Erythroblast (primary cell): ENCODE results near the gene ERO1B.

ENCODE experiments used
- DNase-seq, 2 experiments: peaks; one replicate each; lab custom pipeline; 2025; lab: John Stamatoyannopoulos, UW
- GATA1 ChIP-seq: IDR thresholded peaks from 2 replicates; pipeline ENCODE4 v1.6.1; 2011; ENCODE audit warnings: low read depth, mild to moderate bottlenecking, control low read depth, low read length, moderate library complexity
- POLR2A ChIP-seq: IDR thresholded peaks from 2 replicates; pipeline ENCODE4 v1.6.1; 2011; ENCODE audit warnings: mild to moderate bottlenecking, low read length

ERO1B gene

DNA sequence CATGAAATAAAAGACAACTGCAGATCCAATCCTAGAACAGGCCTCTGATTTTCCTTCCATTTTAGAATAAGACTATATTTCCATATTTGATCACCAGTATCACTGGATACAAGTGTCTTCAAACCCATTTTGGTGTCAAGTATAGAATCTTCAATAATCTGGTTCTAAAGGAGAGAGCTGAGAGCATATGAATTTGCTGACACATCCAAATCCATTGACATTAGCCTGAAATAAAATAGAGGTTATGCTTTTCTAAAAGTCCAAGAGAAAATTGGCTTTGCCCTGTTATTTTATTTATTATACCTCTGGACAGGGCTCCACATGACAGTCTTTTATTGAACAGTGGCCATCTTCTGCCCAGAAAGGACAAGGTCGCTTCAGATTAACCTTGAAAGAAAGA is 28.6 kb downstream of the ERO1B start:
- no peak for DNase-seq
- TF ChIP-seq GATA1 (no peak), POLR2A (no peak)

DNA sequence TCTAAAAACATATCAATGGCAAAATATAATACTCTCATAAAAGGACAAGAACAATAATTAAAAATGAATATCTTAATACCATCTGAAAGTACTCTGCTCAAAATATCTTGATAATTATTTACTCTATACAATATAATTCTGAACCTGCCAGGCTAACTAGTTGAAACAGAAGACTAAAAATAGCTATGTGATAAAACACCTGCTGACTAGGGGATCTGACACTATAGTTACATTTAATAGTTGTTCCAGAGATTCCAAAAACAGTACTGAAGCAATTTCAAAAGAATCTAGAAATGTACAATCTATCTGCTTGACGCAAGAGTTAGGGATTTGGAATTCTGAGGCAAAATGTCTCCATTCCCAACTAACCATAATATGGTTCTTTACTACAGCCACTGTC is 30.2 kb downstream of the ERO1B start:
- TF ChIP-seq POLR2A (no peak), GATA1 (no peak)
- DNase-seq: no peak

DNA sequence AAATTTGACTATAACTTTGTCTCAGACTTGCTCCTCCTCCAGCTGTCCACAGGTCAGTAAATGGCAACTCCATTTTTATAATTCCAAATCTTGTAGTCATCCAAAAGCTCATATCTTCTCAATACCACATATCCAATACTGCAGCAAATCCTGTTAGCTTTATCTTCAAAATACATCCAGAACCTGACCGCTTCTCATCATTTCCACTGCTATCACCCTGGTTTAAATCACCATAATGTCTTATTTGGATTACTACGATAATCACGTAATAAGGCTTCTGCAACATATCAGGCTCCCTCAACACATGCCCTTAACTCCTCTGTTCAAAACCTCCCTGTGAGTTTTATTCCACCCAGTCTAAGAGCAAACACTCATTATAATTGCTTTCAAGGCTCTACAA is 34.5 kb downstream of the ERO1B start:
- no peak for TF ChIP-seq GATA1
- no peak for TF ChIP-seq POLR2A
- DNase-seq: no peak

DNA sequence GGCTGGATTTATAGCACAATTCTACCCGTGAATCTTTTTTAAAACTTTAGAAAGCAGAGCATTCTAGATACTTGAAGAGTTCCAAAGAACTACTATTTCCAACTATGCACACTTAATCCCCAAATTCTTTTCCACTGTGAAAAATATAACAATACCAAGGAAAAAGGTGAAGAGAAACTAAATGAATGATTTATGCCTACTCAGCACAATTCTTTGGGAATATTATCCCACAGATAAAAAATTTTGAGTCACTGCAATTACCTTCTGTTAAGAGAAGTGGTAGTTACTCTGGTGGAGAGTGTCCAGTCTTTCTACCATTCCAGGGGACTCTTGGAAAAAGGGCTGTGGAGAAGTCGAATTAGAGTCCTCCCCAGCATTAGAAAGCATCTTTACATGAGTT is 39.2 kb downstream of the ERO1B start:
- DNase-seq: no peak
- TF ChIP-seq POLR2A: no peak
- TF ChIP-seq GATA1: no peak

DNA sequence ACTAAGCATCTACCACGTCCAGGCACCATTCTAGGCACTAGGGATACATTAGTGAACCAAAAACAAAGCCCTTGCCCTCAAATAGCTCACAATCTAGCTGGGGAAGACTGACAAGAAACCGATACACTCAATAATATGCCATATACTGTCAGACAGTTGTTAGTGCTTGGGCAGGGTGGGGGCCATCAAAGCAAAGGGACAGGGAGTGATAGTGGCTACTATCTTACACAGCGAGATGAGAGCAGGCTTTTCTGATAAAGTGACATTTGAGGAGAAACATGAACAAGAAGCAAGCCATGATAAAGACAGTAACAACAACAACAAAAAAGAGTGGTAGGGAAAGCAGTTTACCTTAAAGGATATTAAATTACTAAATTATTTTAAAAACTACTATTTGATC is 41.1 kb downstream of the ERO1B start:
- DNase-seq: peak; percentile 48 to 84
- no peak for TF ChIP-seq POLR2A
- TF ChIP-seq GATA1: no peak

DNA sequence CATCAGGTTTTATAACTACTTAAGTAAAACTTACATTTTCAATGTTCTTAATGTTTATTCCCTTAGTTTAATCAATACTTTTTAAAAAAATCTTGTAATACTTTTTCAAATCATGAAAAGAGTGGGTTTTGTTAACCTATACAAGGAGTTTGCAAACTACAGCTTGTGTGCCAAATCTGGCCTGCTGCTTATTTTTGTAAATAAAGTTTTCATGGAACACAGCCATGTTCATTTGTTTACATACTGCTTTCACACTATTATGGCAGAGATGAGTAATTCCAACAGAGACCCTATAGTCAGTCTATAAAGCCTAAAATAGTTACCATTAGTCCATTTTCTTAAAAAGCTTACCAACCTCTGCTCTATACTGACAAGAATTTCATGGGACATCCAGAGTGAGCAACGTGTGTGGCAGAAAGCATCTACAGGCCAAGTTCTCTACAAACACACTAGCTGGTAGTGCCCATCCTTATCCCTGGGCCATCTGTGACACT is 42.6 kb downstream of the ERO1B start:
- DNase-seq: peak in 1 of 2 experiments; percentile 40
- TF ChIP-seq GATA1 (no peak), POLR2A (no peak)

DNA sequence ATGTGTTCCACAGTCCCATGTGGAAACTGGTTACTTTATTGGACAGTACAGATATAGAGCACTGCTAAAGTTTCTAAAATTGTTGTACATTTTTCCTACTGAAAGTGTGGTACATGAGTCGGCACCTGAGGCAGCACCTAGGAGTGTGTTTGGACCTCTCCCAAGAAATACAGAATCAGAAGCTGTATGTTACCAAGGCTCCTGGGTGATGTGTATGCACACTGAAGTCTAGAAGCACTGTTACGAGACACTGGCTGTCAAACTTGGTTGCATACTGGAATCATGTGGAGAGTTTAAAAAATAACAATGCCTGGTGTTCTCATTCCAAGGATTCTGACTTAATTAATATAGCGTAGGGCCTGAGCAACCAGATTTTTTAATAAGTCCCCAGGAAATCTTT is 46.6 kb downstream of the ERO1B start:
- DNase-seq: no peak
- no peak for TF ChIP-seq POLR2A

DNA sequence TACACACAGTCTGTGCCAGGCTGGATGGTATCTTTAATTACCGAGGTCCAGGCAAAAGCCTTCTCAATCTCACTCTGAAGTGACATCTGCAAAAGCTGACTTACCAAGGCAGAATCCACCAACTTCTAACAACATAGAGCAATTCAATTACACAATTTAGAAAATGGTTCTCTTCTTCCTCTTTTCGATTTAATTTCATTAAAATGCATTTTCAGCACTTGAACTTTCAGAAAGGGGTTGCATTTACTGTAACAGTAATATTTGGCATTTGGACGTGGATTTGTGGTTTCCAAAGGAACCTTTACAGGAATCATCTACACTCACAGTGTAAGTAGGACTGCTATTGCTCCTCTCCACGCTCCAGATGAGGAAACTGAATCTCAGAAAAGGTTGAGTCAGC is 53.3 kb downstream of the ERO1B start:
- no peak for DNase-seq
- TF ChIP-seq GATA1 (no peak), POLR2A (no peak)

DNA sequence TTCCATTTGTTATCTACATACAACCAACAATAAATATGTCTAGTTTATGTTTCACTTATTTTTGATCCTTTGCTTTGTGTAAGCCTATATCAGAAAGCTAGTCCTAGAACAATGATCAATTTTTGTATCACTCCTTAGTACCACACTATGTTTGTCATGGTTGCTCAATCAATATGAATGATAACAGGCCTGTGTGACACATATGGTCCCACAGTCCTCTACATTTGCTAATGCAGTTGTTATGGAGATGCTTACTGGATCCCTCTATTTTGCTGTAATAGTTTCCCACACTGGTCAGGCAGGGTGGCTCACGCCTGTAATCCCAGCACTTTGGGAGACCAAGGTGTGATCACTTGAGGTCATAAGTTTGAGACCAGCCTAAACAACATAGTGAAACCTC is 59.1 kb downstream of the ERO1B start:
- DNase-seq: no peak
- TF ChIP-seq GATA1: no peak

DNA sequence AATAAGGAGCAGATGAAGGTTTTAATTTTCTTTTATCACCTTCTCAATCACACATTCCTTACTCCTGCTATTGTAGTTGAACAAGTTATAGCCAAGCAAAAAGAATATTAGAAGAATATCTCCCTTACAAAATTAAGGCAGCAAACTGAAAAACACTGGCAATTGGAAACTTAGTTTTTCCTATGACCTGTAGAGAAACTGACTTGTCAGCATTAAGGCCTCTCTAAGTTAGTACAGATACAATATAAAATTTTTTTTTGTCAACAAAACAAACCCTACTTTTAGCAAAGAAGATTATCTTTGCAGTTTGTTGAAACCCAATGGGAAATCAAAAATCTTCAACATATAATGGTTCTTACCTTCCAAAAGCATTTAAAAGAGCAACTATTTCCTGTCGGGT is 61.3 kb downstream of the ERO1B start:
- TF ChIP-seq GATA1: no peak
- no peak for TF ChIP-seq POLR2A
- DNase-seq: no peak

DNA sequence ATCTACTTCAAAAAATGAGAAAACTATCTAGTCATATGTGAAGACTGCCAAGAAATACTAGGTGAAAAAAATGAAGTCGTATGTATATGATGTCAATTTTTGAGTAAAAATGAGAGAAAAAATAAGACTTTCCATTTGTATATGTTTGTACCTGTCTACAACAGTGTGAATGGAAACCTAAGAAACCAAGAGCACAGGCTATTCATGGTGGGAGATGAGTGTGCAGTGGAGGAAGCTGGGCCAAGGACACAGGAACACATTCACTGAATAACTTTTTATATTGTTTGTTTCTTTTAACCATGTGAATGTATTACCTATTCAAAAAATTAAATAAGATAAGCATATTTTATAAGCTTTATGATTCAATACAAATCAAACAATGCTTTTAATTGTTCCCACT is 67.0 kb downstream of the ERO1B start:
- no peak for TF ChIP-seq GATA1
- TF ChIP-seq POLR2A: no peak
- no peak for DNase-seq

DNA sequence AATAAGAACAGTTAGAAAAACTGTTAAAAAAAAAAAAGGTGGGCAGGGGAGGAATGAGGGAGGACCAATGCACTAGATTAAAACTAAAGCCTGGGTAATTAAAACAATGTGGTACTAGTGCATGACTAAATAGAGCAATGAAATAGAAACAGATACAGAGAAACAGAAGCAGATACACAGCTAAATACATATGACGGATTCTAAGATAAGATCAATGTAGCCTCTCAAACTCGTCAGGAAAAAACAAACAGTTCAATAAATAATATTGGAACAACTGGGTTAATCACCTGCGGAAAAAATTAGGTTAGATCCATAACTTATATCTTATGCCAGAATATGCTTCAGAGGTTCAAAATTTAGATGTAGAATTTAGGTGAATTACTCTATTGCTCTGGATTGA is 68.2 kb downstream of the ERO1B start:
- TF ChIP-seq POLR2A: no peak
- TF ChIP-seq GATA1: no peak
- DNase-seq: no peak

DNA sequence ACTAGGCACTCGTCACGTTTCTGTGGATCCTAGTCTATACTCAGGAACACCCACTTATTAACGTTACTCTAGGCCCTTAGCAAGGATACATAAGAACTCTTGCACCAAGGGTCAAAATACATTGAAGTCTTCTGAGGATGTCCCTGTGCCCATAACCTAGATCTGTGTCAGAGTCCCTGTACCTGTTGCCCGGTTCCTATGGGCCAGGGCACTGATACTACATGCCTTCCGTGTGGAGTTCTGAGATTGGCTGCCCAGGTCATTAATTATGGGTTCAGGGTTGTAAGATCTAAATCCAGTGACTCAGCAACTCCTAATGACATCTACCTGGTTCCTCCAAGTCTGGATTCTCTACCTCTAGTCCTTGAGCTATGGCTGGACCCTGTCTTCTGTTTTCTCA is 69.9 kb downstream of the ERO1B start:
- TF ChIP-seq GATA1: no peak
- TF ChIP-seq POLR2A: no peak
- no peak for DNase-seq

DNA sequence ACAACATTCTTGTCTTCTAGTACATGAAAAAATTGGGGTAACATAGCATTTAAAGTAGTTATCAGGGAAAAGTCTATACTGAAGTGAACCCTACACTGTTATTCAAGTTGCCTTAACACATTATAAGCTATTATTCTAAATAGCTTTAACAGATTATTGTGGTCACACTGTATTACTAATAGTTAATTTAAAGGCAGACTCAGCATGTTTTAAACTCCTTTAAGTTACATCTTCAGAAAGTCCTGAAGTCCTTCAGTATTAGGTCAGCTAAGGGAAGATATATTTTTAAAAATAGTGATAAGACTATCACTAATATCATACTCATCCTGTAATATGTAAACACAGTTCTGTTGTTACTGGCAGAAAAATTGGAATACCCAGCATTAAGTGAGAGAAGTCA is 72.0 kb downstream of the ERO1B start:
- no peak for DNase-seq

DNA sequence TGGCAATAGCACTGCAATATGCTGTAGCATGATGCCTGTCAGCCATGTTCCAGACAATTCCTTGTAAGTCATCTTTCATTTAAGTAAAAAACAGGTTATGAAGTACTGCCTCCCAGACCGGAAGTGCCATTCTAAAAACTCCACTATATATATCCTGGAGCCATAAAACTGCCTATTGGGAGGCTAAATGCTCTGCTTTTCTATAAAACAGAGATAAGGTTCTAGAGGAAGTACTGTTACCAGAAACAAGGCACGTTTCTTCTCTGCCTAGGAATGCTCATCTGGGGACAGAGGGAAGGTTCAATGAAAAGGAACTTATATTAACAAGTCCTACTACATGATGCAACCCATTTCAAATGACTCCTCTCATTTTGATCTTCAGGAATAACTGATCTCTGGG is 72.6 kb downstream of the ERO1B start:
- no peak for TF ChIP-seq GATA1
- TF ChIP-seq POLR2A: no peak

More for the DNA sequence above, 72.0 kb downstream of the ERO1B start:
- TF ChIP-seq POLR2A (no peak), GATA1 (no peak)

DNA sequence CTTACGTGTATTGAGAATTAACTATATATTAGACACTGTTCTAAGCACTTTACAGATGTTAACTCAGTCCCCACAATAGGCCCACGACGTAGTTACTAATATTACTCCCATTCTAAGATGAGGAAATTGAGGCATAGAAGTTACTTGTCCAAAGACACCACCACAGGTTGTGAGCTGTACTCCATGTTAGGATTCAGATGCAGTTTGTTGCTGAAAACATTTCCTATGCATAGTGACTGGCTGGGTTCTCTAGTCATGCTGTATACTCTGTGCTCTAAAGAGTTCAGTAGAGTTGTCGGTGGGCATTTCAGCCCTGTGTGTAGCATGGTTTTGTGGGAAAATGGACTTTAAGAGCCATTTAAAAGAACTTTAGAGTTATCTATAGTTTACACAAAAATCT is 74.2 kb downstream of the ERO1B start:
- no peak for TF ChIP-seq GATA1
- no peak for TF ChIP-seq POLR2A
- no peak for DNase-seq

More for the DNA sequence above, 72.6 kb downstream of the ERO1B start:
- no peak for DNase-seq
